H1 (cell line): ENCODE data around the gene CPT1A. TPM values are rescaled to one million over a fixed set of nuclear protein-coding genes. Genes with fewer than 3 reads are reported as not detected.

Experiments used
- CTCF ChIA-PET: fragments of 300-600 bp; sonication (Branson Sonifier 250); formaldehyde crosslinking; loops from one replicate; lab custom pipeline; 2021; ENCODE audit not compliant: partially characterized antibody; lab: Charles Lee
- POLR2A ChIA-PET: fragments of 300-600 bp; sonication (Branson Sonifier 250); formaldehyde crosslinking; loops from one replicate; lab custom pipeline; 2021; ENCODE audit warnings: inconsistent platforms; ENCODE audit not compliant: partially characterized antibody; lab: Charles Lee
- DNase-seq, 2 experiments: peaks; one replicate each; pipeline versions ENCODE4 v3.0.0 to v3.0.0-alpha.2; 2010 to 2022; ENCODE audit warnings: low spot score in 2 of 2, low read depth in 1 of 2, mixed read lengths in 1 of 2
- FAIRE-seq: peaks from 2 replicates; lab custom pipeline; 2011; peaks lifted over from hg19 to GRCh38; lab: Jason Lieb, UNC
- H2AFZ ChIP-seq: 2 replicates; pipeline ENCODE4 v1.8.1; 2012; ENCODE audit warnings: low read length, inconsistent platforms
- H2AK5ac ChIP-seq: 2 replicates; pipeline ENCODE4 v1.6.1; 2013; ENCODE audit warnings: low read depth, low read length
- H2BK120ac ChIP-seq: replicated peaks from 2 replicates; pipeline ENCODE3; 2013; ENCODE audit warnings: low read depth, low read length, inconsistent platforms
- H2BK12ac ChIP-seq: 2 replicates; pipeline ENCODE4 v1.6.1; 2013; ENCODE audit warnings: low read depth, low read length
- H2BK15ac ChIP-seq: 2 replicates; pipeline ENCODE4 v1.6.1; 2013; ENCODE audit warnings: low read length
- H2BK20ac ChIP-seq: 2 replicates; pipeline ENCODE4 v1.6.1; 2013; ENCODE audit warnings: low read length
- H2BK5ac ChIP-seq: 2 replicates; pipeline ENCODE4 v1.6.1; 2013; ENCODE audit warnings: low read depth, low read length
- H3K14ac ChIP-seq: 2 replicates; pipeline ENCODE4 v1.6.1; 2013; ENCODE audit warnings: inconsistent platforms; ENCODE audit not compliant: insufficient read length
- H3K18ac ChIP-seq: 2 replicates; pipeline ENCODE4 v1.6.1; 2013; ENCODE audit warnings: low read length; ENCODE audit errors: extremely low read depth
- H3K23ac ChIP-seq: 2 replicates; pipeline ENCODE4 v1.6.1; 2013; ENCODE audit warnings: inconsistent platforms; ENCODE audit not compliant: insufficient read length
- H3K23me2 ChIP-seq: 2 replicates; pipeline ENCODE4 v1.6.1; 2013; ENCODE audit warnings: low read depth, low read length
- H3K27ac ChIP-seq: 2 replicates; pipeline ENCODE4 v1.6.1; 2011; ENCODE audit warnings: low read depth, low read length, inconsistent platforms
- H3K27me3 ChIP-seq, 4 experiments: replicated peaks in 1 of 4; 1 replicate in 1 of 4; 2 replicates in 3 of 4; pipeline versions ENCODE4 v1.6.1 to v1.8.1; 2011 to 2013; ENCODE audit warnings: low read length in 3 of 4, mild to moderate bottlenecking in 3 of 4, inconsistent platforms in 2 of 4, mixed read lengths in 2 of 4, moderate library complexity in 1 of 4; ENCODE audit not compliant: control insufficient read depth in 3 of 4, insufficient read depth in 3 of 4; ENCODE audit errors: extremely low read depth in 1 of 4
- H3K36me3 ChIP-seq, 4 experiments: 2 replicates each; pipeline versions ENCODE4 v1.6.1 to v1.8.1; 2011 to 2013; ENCODE audit warnings: mild to moderate bottlenecking in 4 of 4, low read length in 3 of 4, moderate library complexity in 2 of 4, control low read depth in 1 of 4, inconsistent platforms in 1 of 4; ENCODE audit not compliant: insufficient read depth in 4 of 4, control insufficient read depth in 2 of 4
- H3K4ac ChIP-seq: replicated peaks from 2 replicates; pipeline ENCODE3; 2013; ENCODE audit warnings: low read length, low read depth, mixed read lengths, inconsistent platforms; ENCODE audit not compliant: insufficient read length
- H3K4me1 ChIP-seq, 4 experiments: replicated peaks in 1 of 4; 1 replicate in 1 of 4; 2 replicates in 3 of 4; pipeline versions ENCODE4 v1.6.1 to v1.8.1; 2011 to 2013; ENCODE audit warnings: low read length in 3 of 4, inconsistent platforms in 2 of 4, mixed read lengths in 1 of 4; ENCODE audit not compliant: insufficient read depth in 4 of 4, control insufficient read depth in 3 of 4
- H3K4me2 ChIP-seq, 2 experiments: 2 replicates each; pipeline versions ENCODE4 v1.6.1 to v1.8.1; 2011 to 2013; ENCODE audit warnings: low read depth in 2 of 2, low read length in 2 of 2, control low read depth in 1 of 2, inconsistent platforms in 1 of 2, mild to moderate bottlenecking in 1 of 2; ENCODE audit not compliant: insufficient read depth in 1 of 2
- H3K4me3 ChIP-seq, 4 experiments: fragments of 200-600, 300-600 bp in 1 of 4; sonication (generic), shearing (Covaris generic), sonication (Bioruptor Twin) in 1 of 4; 2 replicates each; pipeline versions ENCODE4 v1.5.1 to v1.8.1; 2011 to 2016; ENCODE audit warnings: low read length in 4 of 4, low read depth in 3 of 4, control low read depth in 2 of 4, inconsistent platforms in 2 of 4, mild to moderate bottlenecking in 2 of 4, mixed read lengths in 1 of 4, moderate library complexity in 1 of 4; ENCODE audit not compliant: insufficient read depth in 2 of 4; ENCODE audit errors: extremely low read depth in 1 of 4
- H3K56ac ChIP-seq: replicated peaks from 2 replicates; pipeline ENCODE3; 2013; ENCODE audit warnings: low read depth, mild to moderate bottlenecking, mixed read lengths, low read length, inconsistent platforms; ENCODE audit not compliant: insufficient read length
- H3K79me1 ChIP-seq: 2 replicates; pipeline ENCODE4 v1.6.1; 2013; ENCODE audit warnings: low read depth, low read length, control low read depth
- H3K79me2 ChIP-seq, 2 experiments: 2 replicates each; pipeline versions ENCODE4 v1.6.1 to v1.8.1; 2012 to 2013; ENCODE audit warnings: low read length in 2 of 2, mild to moderate bottlenecking in 2 of 2, inconsistent platforms in 1 of 2; ENCODE audit not compliant: insufficient read depth in 2 of 2, control insufficient read depth in 1 of 2
- H3K9ac ChIP-seq, 4 experiments: replicated peaks in 1 of 4; 1 replicate in 1 of 4; 2 replicates in 3 of 4; pipeline versions ENCODE4 v1.6.1 to v1.8.1; 2011 to 2013; ENCODE audit warnings: low read depth in 3 of 4, low read length in 3 of 4, control low read depth in 2 of 4, mild to moderate bottlenecking in 2 of 4, moderate library complexity in 2 of 4, inconsistent platforms in 1 of 4; ENCODE audit errors: extremely low read depth in 1 of 4
- H3K9me3 ChIP-seq, 2 experiments: 2 replicates each; pipeline versions ENCODE4 v1.6.1 to v1.8.1; 2012 to 2013; ENCODE audit warnings: mild to moderate bottlenecking in 2 of 2, moderate library complexity in 2 of 2, control low read depth in 1 of 2, inconsistent platforms in 1 of 2, low read depth in 1 of 2, low read length in 1 of 2, mixed read lengths in 1 of 2; ENCODE audit not compliant: insufficient read depth in 2 of 2
- H4K20me1 ChIP-seq, 2 experiments: replicated peaks in 1 of 2; 2 replicates each; pipeline versions ENCODE3 to v1.8.1; 2011 to 2013; ENCODE audit warnings: inconsistent platforms in 2 of 2, low read length in 2 of 2, mild to moderate bottlenecking in 1 of 2; ENCODE audit not compliant: insufficient read depth in 2 of 2, control insufficient read depth in 1 of 2
- H4K5ac ChIP-seq: 2 replicates; pipeline ENCODE4 v1.6.1; 2013; ENCODE audit warnings: low read length, low read depth, mixed read lengths, inconsistent platforms; ENCODE audit not compliant: insufficient read length
- H4K8ac ChIP-seq: 2 replicates; pipeline ENCODE4 v1.8.0; 2013; ENCODE audit warnings: mild to moderate bottlenecking, moderate library complexity, low read length, inconsistent platforms; ENCODE audit not compliant: insufficient read depth; ENCODE audit errors: extremely low read depth
- H4K91ac ChIP-seq: replicated peaks from 2 replicates; pipeline ENCODE3; 2013; ENCODE audit warnings: low read length, mixed read lengths, inconsistent platforms; ENCODE audit not compliant: insufficient read length
- CREB1 ChIP-seq: IDR thresholded peaks from 2 replicates; pipeline ENCODE4 v1.6.1; 2012; ENCODE audit warnings: inconsistent platforms
- WGBS, 2 experiments: shearing (Covaris generic) in 1 of 2; methylation state at CpG; one replicate each; pipeline versions ENCODE4 v1.1.6 to v1.1.7; 2013 to 2015; ENCODE audit warnings: low lambda C conversion rate in 2 of 2, mixed read lengths in 2 of 2, inconsistent platforms in 1 of 2, low coverage in 1 of 2, missing lambda C conversion rate in 1 of 2; ENCODE audit not compliant: insufficient replicate concordance in 2 of 2, insufficient coverage in 1 of 2, insufficient read length in 1 of 2; ENCODE audit errors: extremely low coverage in 1 of 2, missing lambda C conversion rate in 1 of 2; 5-methylcytosine and 5-hydroxymethylcytosine counted together
- polyA plus RNA-seq, 7 experiments: library from polyadenylated mRNA; depleted of rRNA in 3 of 7; stranded (reverse) in 5 of 7; unstranded in 2 of 7; fragments of >200 nt in 5 of 7; fragments of 200-250 nt in 2 of 7; gene quantifications; 1 replicate in 5 of 7; 2 replicates in 1 of 7; 4 replicates in 1 of 7; pipeline versions ENCODE4 v1.2.1 to v1.2.3, GENCODE V29; 2011 to 2013; ENCODE audit warnings: missing spikeins in 2 of 7, mixed read lengths in 2 of 7
- total RNA-seq: library from RNA; stranded (reverse); fragmentation: NEBNext Ultra II Directional; extraction: Animal tissue kit (Norgen Biotek cat#: 25700); gene quantifications from 2 replicates; pipeline ENCODE4 v1.2.1, GENCODE V29; 2021

Gene CPT1A
- total and polyA plus RNA-seq, 2 of the 8 experiments (the other 6 are each of a cell fraction or from before 2014, with no cell fraction given): 2.9 to 12.2 TPM

DNA sequence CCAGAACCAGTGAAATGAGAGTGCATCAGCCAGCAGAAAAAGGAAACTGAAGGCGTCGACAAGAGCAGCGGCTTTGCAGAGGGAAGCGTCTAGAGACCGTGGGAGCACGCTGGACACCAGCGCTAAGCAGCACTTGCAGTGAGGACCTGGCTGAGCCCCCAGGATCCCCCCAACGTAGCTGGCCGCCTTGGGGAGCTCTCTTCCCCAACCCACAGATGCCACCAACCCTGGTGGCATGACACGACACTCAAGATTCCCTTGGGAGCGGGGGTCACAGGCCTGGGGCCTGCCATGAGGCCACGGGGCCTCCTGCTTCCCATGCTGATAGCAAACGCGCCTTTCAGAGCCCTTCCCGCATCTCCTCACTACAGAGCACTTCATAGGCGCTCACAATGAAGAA is 77.0 kb downstream of the CPT1A start:
- Histone ChIP-seq H3K18ac (no peak overlapping the region), H3K27ac (no peak overlapping the region), H2AK5ac (no peak overlapping the region), H3K14ac (no peak overlapping the region), H3K4ac (no peak overlapping the region), H3K36me3 (no peaks in the 10 kb centered on the region)
- POLR2A ChIA-PET: interaction anchor here (1.4 kb wide), 1 partner anchor 15 kb away, joined by 4 read pairs; no protein-coding TSS in a partner anchor
- TF ChIP-seq CREB1: no peak
- TF ChIP-seq, all 59 proteins: peak for 0
- H3K9me3 ChIP-seq: no peaks in the 10 kb centered on the region
- CTCF ChIA-PET: interaction anchor here (1.0 kb wide), 1 partner anchor 40 kb away, joined by 3 read pairs; no protein-coding TSS in a partner anchor
- no peak overlapping the region for H4K8ac ChIP-seq
- no peak overlapping the region for H3K4me3 ChIP-seq
- H4K20me1 ChIP-seq: no peaks in the 10 kb centered on the region
- 0 out of 2 replicates have a peak, but pooled peaks cover 2% of the 10 kb centered on the region for H3K23me2 ChIP-seq
- H2BK20ac ChIP-seq: no peak overlapping the region
- no peaks in the 10 kb centered on the region for H3K79me1 ChIP-seq
- no peak overlapping the region for H2BK120ac ChIP-seq
- peaks cover 0 to 6% (median 2%) of the 10 kb centered on the region in 4 experiments; a peak in 2 of 7 replicates for H3K4me1 ChIP-seq
- no peak overlapping the region for H3K23ac ChIP-seq
- no peak overlapping the region for H2BK5ac ChIP-seq
- 85% methylated on average over 16 of the region's 16 CpGs; no CpG with 5 or more reads in 1 of the 2 experiments for WGBS, 2 experiments
- H4K5ac ChIP-seq: no peak overlapping the region
- no peaks in the 10 kb centered on the region for H3K27me3 ChIP-seq
- H3K9ac ChIP-seq: no peak overlapping the region
- no peak for FAIRE-seq
- H4K91ac ChIP-seq: no peak overlapping the region
- no peak for DNase-seq
- H3K79me2 ChIP-seq: no peaks in the 10 kb centered on the region
- H2BK12ac ChIP-seq: no peak overlapping the region
- no peak overlapping the region for H2BK15ac ChIP-seq
- H2AFZ ChIP-seq: no peak overlapping the region
- no peak overlapping the region for H3K56ac ChIP-seq
- no peak overlapping the region for H3K4me2 ChIP-seq
